Lung (tissue), 12 donors: Measurements from ENCODE around the gene DYSF. TPM values are rescaled to one million over a fixed set of nuclear protein-coding genes. Genes with fewer than 3 reads are reported as not detected.

Experiments used
- ATAC-seq: fragments of 200-7000 bp; cut with Tn5 transposase; one replicate; pipeline ENCODE4 v1.9.1; 2020; ENCODE audit warnings: moderate number of reproducible peaks; ENCODE audit not compliant: insufficient read depth, low FRiP score
- DNase-seq, 3 donors: peaks; one replicate each; pipeline ENCODE4 v3.0.0-alpha.2; 2013 to 2017
- H3K27ac ChIP-seq, 2 donors: one replicate each; pipeline ENCODE4 v1.5.1; 2013; ENCODE audit warnings: mild to moderate bottlenecking in 2 of 2, moderate library complexity in 2 of 2, control low read depth in 1 of 2, inconsistent platforms in 1 of 2, low read depth in 1 of 2, low read length in 1 of 2
- H3K27me3 ChIP-seq, 3 donors: one replicate each; pipeline ENCODE4 v1.5.1; 2013; ENCODE audit warnings: low read length in 2 of 3; ENCODE audit not compliant: control insufficient read depth in 3 of 3, insufficient read depth in 3 of 3
- H3K36me3 ChIP-seq, 4 donors: one replicate each; pipeline ENCODE4 v1.5.1; 2013; ENCODE audit warnings: low read length in 4 of 4, mild to moderate bottlenecking in 1 of 4, moderate library complexity in 1 of 4; ENCODE audit not compliant: control insufficient read depth in 4 of 4, insufficient read depth in 4 of 4
- H3K4me1 ChIP-seq, 5 donors: one replicate each; pipeline ENCODE4 v1.5.1; 2013; ENCODE audit warnings: low read length in 5 of 5, mild to moderate bottlenecking in 2 of 5, moderate library complexity in 1 of 5; ENCODE audit not compliant: control insufficient read depth in 5 of 5, insufficient read depth in 5 of 5
- H3K4me3 ChIP-seq: one replicate; pipeline ENCODE4 v1.5.1; 2013; ENCODE audit warnings: mild to moderate bottlenecking, control low read depth, moderate library complexity
- H3K9ac ChIP-seq, 2 donors: one replicate each; pipeline ENCODE4 v1.5.1; 2013; ENCODE audit warnings: low read length in 2 of 2, control low read depth in 1 of 2; ENCODE audit not compliant: insufficient read depth in 1 of 2
- H3K9me3 ChIP-seq, 4 donors: one replicate each; pipeline ENCODE4 v1.5.1; 2013; ENCODE audit warnings: low read length in 3 of 4, mild to moderate bottlenecking in 1 of 4, moderate library complexity in 1 of 4; ENCODE audit not compliant: control insufficient read depth in 4 of 4, insufficient read depth in 3 of 4
- WGBS, 2 donors: extraction: QIAGEN DNeasy Blood & Tissue Kit; methylation state at CpG; one replicate each; pipeline ENCODE4 v1.1.7; 2013; 5-methylcytosine and 5-hydroxymethylcytosine counted together
- polyA plus RNA-seq, 2 donors: library from polyadenylated mRNA; stranded (reverse); fragments of 200-250 nt; gene quantifications; one replicate each; pipeline ENCODE4 v1.2.1, GENCODE V29; 2013
- total RNA-seq, 2 donors: library from RNA; depleted of rRNA in 1 of 2; stranded (reverse); fragments of >200 nt in 1 of 2; gene quantifications; one replicate each; pipeline ENCODE4 v1.2.1, GENCODE V29; 2014 to 2021
- TF ChIP-seq, protein P1 (sequence below): IDR thresholded peaks from 2 replicates; pipeline ENCODE4 v1.5.1; 2012; ENCODE audit warnings: mild to moderate bottlenecking; ENCODE audit errors: control extremely low read depth, extremely low read depth
- donor health status: control.
- donor health status: control.
- donor health status: Bipolar disorder and iron deficiency.
- donor health status: healthy.
- donor health status: DM: yes; HTN: yes; CAD: no.

Gene DYSF
- total and polyA plus RNA-seq, 4 donors, result 12.9 to 56.2 (median 40.0) TPM

DNA sequence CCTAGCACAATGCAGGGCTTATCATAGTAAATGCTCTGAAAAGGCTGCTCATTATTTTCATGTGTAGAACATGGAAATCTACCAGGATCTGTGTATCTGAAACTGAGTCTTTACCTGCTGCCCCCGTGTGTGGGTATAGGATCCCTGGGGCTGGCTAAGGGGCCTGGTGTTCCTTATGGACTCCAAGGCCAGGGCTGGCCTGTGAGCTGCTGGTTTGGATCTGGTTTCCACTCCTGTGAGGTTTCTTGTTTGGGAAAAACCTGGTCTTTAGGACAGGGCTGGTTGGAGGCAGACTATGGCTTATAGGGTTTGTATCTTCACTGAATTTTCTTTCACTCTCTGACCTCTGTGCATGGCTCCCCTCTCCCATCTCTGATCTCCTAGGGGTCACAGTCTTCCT, 80.8 kb downstream of the DYSF start:
- 86 to 90% methylated on average over 1 of the region's 1 CpG for WGBS, 2 donors
- no peak overlapping the region for H3K27ac ChIP-seq
- H3K9ac ChIP-seq, result no peak overlapping the region
- peaks cover 0 to 9% (median 4%) of the 10 kb centered on the region in 4 donors for H3K36me3 ChIP-seq
- H3K9me3 ChIP-seq, result no peaks in the 10 kb centered on the region
- TF ChIP-seq, protein P1, sequence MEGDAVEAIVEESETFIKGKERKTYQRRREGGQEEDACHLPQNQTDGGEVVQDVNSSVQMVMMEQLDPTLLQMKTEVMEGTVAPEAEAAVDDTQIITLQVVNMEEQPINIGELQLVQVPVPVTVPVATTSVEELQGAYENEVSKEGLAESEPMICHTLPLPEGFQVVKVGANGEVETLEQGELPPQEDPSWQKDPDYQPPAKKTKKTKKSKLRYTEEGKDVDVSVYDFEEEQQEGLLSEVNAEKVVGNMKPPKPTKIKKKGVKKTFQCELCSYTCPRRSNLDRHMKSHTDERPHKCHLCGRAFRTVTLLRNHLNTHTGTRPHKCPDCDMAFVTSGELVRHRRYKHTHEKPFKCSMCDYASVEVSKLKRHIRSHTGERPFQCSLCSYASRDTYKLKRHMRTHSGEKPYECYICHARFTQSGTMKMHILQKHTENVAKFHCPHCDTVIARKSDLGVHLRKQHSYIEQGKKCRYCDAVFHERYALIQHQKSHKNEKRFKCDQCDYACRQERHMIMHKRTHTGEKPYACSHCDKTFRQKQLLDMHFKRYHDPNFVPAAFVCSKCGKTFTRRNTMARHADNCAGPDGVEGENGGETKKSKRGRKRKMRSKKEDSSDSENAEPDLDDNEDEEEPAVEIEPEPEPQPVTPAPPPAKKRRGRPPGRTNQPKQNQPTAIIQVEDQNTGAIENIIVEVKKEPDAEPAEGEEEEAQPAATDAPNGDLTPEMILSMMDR, result no peak
- no peaks in the 10 kb centered on the region for H3K27me3 ChIP-seq
- DNase-seq (no peak), ATAC-seq (no peak)
- H3K4me1 ChIP-seq, result no peaks in the 10 kb centered on the region
- no peak overlapping the region for H3K4me3 ChIP-seq

DNA sequence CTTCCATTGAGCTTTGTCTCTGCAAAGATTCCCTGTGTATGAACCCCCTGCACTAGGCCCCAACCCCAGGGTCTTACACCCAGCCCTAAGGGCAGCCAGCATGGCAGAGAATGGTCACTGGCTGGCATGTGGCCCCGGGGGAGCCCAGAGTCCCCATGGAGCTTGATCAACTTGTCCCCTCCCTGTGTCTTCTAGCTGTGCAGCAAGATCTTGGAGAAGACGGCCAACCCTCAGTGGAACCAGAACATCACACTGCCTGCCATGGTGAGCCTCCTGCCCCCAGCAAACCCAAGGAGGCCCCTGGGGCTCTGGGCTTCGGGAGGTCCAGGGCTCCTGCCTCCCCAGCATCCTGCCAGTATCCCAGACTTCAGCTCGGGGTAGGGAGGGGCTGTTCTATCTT, 81.5 kb downstream of the DYSF start:
- Histone ChIP-seq H3K9me3 (no peaks in the 10 kb centered on the region), H3K4me3 (no peak overlapping the region), H3K36me3 (peaks cover 0 to 9% (median 4%) of the 10 kb centered on the region in 4 donors), H3K4me1 (no peaks in the 10 kb centered on the region), H3K27me3 (no peaks in the 10 kb centered on the region), H3K27ac (no peak overlapping the region), H3K9ac (no peak overlapping the region)
- TF ChIP-seq, protein P1, result no peak
- no peak for ATAC-seq
- DNase-seq, result no peak
- 91 to 94% methylated on average over 4 of the region's 4 CpGs for WGBS, 2 donors

DNA sequence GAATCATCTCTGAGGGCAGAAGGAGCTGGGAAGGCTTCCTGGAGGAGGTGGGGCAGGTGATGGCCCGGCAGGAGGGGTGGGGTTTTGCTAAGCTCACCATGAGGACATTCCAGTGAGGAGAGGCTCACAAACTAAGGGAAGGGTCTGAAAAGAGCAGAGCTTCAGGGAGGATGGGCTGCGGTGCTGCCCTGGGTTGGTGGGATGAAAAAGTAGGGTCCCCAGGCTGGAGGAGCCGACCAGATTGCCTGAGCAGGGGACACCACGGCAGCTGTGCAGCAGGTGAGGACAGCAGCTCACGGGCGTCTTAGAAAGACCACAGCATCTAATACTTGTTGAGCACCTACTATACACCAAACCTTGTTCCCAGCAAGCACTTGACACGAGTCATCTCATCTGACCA, 82.2 kb downstream of the DYSF start:
- Histone ChIP-seq H3K27me3 (no peaks in the 10 kb centered on the region), H3K9me3 (no peaks in the 10 kb centered on the region), H3K36me3 (peaks cover 0 to 9% (median 3%) of the 10 kb centered on the region in 4 donors), H3K4me1 (no peaks in the 10 kb centered on the region), H3K27ac (no peak overlapping the region), H3K4me3 (no peak overlapping the region), H3K9ac (no peak overlapping the region)
- DNase-seq, result no peak
- TF ChIP-seq, protein P1, result no peak
- no peak for ATAC-seq
- WGBS, 2 donors, result 91 to 92% methylated on average over 7 of the region's 7 CpGs

DNA sequence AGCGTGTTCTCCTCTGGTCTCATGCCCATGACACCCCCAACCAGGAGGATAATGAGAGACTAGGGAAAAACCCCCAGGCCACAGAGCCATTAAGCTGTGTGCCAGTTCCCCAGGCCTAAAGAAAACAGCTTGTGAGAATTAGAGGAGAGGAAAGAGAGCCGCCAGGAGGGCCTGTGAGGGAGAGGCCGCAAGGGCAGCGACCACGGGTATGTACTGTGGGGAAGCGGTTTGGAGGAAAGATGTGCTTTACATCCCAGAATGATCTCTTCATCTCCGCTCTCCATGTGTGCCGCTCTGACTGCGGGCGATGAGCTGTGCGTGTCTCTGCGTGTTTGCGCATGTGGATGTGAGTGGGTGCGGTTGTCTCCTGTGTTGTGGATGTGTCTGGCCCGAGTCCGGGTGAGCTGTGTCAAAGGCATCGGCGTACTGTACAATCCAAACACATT, 82.9 kb downstream of the DYSF start:
- 93 to 96% methylated on average over 18 of the region's 18 CpGs for WGBS, 2 donors
- no peaks in the 10 kb centered on the region for H3K4me1 ChIP-seq
- TF ChIP-seq, protein P1, result no peak
- no peak overlapping the region for H3K27ac ChIP-seq
- no peak overlapping the region for H3K4me3 ChIP-seq
- no peaks in the 10 kb centered on the region for H3K27me3 ChIP-seq
- ATAC-seq (no peak), DNase-seq (no peak)
- H3K9ac ChIP-seq, result no peak overlapping the region
- H3K36me3 ChIP-seq, result peaks cover 0 to 9% (median 3%) of the 10 kb centered on the region in 4 donors
- no peaks in the 10 kb centered on the region for H3K9me3 ChIP-seq
